Measurements from ENCODE around the gene DDX24. TPM values are rescaled to one million over a fixed set of nuclear protein-coding genes. Genes with fewer than 3 reads are reported as not detected.

Gene DDX24
- polyA plus RNA-seq, 3 donors: 51.2 to 68.0 (median 53.8) TPM

DNA sequence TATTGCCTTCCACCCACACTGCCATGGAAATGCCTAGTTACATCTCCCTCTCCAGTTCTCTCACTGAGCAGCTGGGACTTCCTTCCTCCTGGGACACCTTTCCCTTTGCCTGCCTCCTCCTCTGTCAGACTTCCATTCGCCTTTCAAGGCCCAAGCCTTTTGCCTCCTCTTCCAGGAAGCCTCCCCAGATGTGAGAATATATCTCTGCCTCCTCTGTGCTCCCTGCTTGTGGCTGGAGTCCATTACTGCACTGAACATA, 45.3 kb upstream of the DDX24 start:
- Mint-ChIP-seq H3K4me1 (peaks cover 16% of the 10 kb centered on the region), H3K27ac (peak overlapping the region in 2 of 7 donors; percentile 38 to 79), H3K36me3 (peaks cover 6 to 14% of the 10 kb centered on the region in 2 donors), H3K4me3 (no peak overlapping the region), H3K9me3 (peaks cover 0 to 6% (median 2%) of the 10 kb centered on the region in 7 donors), H3K27me3 (ENCODE audit: low read depth in 3 of 3) (peaks cover 5 to 15% (median 9%) of the 10 kb centered on the region in 3 donors)
- Histone ChIP-seq H3K27me3 (ENCODE audit: control insufficient read depth in 2 of 2, insufficient read depth in 2 of 2, low read length in 2 of 2) (peaks cover 0 to 10% of the 10 kb centered on the region in 2 donors), H3K9ac (ENCODE audit: insufficient read depth, low read length, poor library complexity, severe bottlenecking) (no peak overlapping the region), H2AFZ (ENCODE audit: insufficient read depth, low read depth, low read length, poor library complexity, severe bottlenecking) (no peak overlapping the region), H3K4me1 (ENCODE audit: control insufficient read depth in 1 of 2, insufficient read depth in 2 of 2, low read length in 2 of 2) (peaks cover 13 to 24% of the 10 kb centered on the region in 2 donors), H3K9me3 (replicated peaks in 1 of 2; ENCODE audit: control insufficient read depth in 1 of 2, insufficient read depth in 1 of 2, low read length in 2 of 2) (peaks cover 0 to 4% of the 10 kb centered on the region in 2 donors), H3K27ac (ENCODE audit: low read depth in 1 of 2, low read length in 2 of 2) (no peak overlapping the region), H3K79me2 (ENCODE audit: insufficient read depth, low read length) (no peaks in the 10 kb centered on the region), H3K4me3 (replicated peaks in 1 of 3; ENCODE audit: low read depth in 2 of 3, low read length in 3 of 3) (no peak overlapping the region), H3K4me2 (replicated peaks; ENCODE audit: extremely low read depth, low read length, poor library complexity, severe bottlenecking) (no peak overlapping the region), H3K36me3 (replicated peaks in 1 of 2; ENCODE audit: control insufficient read depth in 1 of 2, insufficient read depth in 2 of 2, low read length in 2 of 2) (peaks cover 13 to 15% of the 10 kb centered on the region in 2 donors), H4K20me1 (ENCODE audit: insufficient read depth, low read length) (no peaks in the 10 kb centered on the region)
- no peak for DNase-seq
- intact Hi-C loops (cut with micrococcal nuclease): no loop called here
- TF ChIP-seq, protein P1, sequence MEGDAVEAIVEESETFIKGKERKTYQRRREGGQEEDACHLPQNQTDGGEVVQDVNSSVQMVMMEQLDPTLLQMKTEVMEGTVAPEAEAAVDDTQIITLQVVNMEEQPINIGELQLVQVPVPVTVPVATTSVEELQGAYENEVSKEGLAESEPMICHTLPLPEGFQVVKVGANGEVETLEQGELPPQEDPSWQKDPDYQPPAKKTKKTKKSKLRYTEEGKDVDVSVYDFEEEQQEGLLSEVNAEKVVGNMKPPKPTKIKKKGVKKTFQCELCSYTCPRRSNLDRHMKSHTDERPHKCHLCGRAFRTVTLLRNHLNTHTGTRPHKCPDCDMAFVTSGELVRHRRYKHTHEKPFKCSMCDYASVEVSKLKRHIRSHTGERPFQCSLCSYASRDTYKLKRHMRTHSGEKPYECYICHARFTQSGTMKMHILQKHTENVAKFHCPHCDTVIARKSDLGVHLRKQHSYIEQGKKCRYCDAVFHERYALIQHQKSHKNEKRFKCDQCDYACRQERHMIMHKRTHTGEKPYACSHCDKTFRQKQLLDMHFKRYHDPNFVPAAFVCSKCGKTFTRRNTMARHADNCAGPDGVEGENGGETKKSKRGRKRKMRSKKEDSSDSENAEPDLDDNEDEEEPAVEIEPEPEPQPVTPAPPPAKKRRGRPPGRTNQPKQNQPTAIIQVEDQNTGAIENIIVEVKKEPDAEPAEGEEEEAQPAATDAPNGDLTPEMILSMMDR (IDR thresholded peaks at IDR 0.05): no peak
- 88% methylated on average over 1 of the region's 1 CpG for WGBS (ENCODE audit: insufficient coverage)

GRCh38 chr14:94125659-94126418, 44.8 kb upstream of the DDX24 start:
- peaks cover 0 to 6% of the 10 kb centered on the region in 2 donors for H3K9me3 ChIP-seq (replicated peaks in 1 of 2; ENCODE audit: control insufficient read depth in 1 of 2, insufficient read depth in 1 of 2, low read length in 2 of 2)
- no peak for DNase-seq
- intact Hi-C loops (cut with micrococcal nuclease): no loop called here
- no peak overlapping the region for H3K4me3 Mint-ChIP-seq
- peaks cover 5 to 15% (median 6%) of the 10 kb centered on the region in 3 donors for H3K27me3 Mint-ChIP-seq (ENCODE audit: low read depth in 3 of 3)
- H3K36me3 Mint-ChIP-seq: peaks cover 6 to 14% of the 10 kb centered on the region in 2 donors
- H3K79me2 ChIP-seq (ENCODE audit: insufficient read depth, low read length): no peaks in the 10 kb centered on the region
- peaks cover 13 to 15% of the 10 kb centered on the region in 2 donors for H3K36me3 ChIP-seq (replicated peaks in 1 of 2; ENCODE audit: control insufficient read depth in 1 of 2, insufficient read depth in 2 of 2, low read length in 2 of 2)
- H3K27ac ChIP-seq (ENCODE audit: low read depth in 1 of 2, low read length in 2 of 2): no peak overlapping the region
- no peaks in the 10 kb centered on the region for H4K20me1 ChIP-seq (ENCODE audit: insufficient read depth, low read length)
- peak overlapping the region in 3 of 7 donors; percentile 38 to 79 (median 42) for H3K27ac Mint-ChIP-seq
- H3K4me1 Mint-ChIP-seq: peaks cover 16% of the 10 kb centered on the region
- WGBS (ENCODE audit: insufficient coverage): 94% methylated on average over 4 of the region's 6 CpGs
- no peak overlapping the region for H3K9ac ChIP-seq (ENCODE audit: insufficient read depth, low read length, poor library complexity, severe bottlenecking)
- TF ChIP-seq, protein P1 (IDR thresholded peaks at IDR 0.05): no peak
- H3K4me3 ChIP-seq (replicated peaks in 1 of 3; ENCODE audit: low read depth in 2 of 3, low read length in 3 of 3): no peak overlapping the region
- H3K27me3 ChIP-seq (ENCODE audit: control insufficient read depth in 2 of 2, insufficient read depth in 2 of 2, low read length in 2 of 2): peaks cover 0 to 6% of the 10 kb centered on the region in 2 donors
- H3K9me3 Mint-ChIP-seq: peaks cover under 1 to 6% (median 3%) of the 10 kb centered on the region in 7 donors
- no peak overlapping the region for H2AFZ ChIP-seq (ENCODE audit: insufficient read depth, low read depth, low read length, poor library complexity, severe bottlenecking)
- H3K4me1 ChIP-seq (ENCODE audit: control insufficient read depth in 1 of 2, insufficient read depth in 2 of 2, low read length in 2 of 2): peaks cover 13 to 24% of the 10 kb centered on the region in 2 donors
- H3K4me2 ChIP-seq (replicated peaks; ENCODE audit: extremely low read depth, low read length, poor library complexity, severe bottlenecking): no peak overlapping the region

All from CD14-positive monocyte (primary cell).